ENCODE data around the gene PLIN1. TPM values are rescaled to one million over a fixed set of nuclear protein-coding genes. Genes with fewer than 3 reads are reported as not detected.

Gene PLIN1
- polyA plus RNA-seq, 4 donors, result 0.95 to 1.9 (median 1.2) TPM

- no peak for DNase-seq (ENCODE audit: low read depth in 4 of 4, low spot score in 3 of 4)
Measured at GRCh38 chr15:89672221-89673164, 6.7 kb downstream of the PLIN1 start.

- DNase-seq (ENCODE audit: low read depth in 4 of 4, low spot score in 3 of 4), result no peak
Measured at GRCh38 chr15:89671687-89672086, 7.5 kb downstream of the PLIN1 start.

GRCh38 chr15:89670971-89671560, 8.1 kb downstream of the PLIN1 start:
- no peak for DNase-seq (ENCODE audit: low read depth in 4 of 4, low spot score in 3 of 4)

GRCh38 chr15:89669941-89670340, 9.2 kb downstream of the PLIN1 start:
- DNase-seq (ENCODE audit: low read depth in 4 of 4, low spot score in 3 of 4), result no peak

DNA sequence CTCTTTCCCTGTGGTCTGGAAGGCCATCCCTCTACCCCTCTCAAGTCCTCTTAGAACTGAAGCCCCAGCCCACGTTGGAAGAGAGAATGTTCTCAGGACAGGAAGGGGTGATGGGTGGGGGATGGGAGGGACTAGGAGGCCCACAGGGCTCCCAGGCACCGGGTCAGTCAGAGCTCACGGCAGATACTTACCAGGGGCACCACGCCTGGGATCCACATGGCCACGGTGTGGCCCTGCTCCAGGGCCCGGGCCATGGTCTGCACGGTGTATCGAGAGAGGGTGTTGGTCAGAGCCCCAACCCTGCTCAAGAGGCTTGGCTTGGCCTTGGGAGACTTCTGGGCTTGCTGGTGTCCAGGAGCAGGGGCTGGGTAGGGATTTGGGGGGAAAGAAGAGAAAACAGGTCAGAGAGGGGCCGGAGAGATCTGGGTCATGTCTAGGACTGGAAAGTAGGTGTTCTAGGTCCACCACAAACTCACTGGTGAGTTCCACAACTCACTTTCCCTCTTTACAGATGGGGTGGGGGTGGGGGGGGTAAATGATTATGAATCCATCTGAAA, 9.8 kb downstream of the PLIN1 start:
- DNase-seq (ENCODE audit: low read depth in 4 of 4, low spot score in 3 of 4), result no peak

DNA sequence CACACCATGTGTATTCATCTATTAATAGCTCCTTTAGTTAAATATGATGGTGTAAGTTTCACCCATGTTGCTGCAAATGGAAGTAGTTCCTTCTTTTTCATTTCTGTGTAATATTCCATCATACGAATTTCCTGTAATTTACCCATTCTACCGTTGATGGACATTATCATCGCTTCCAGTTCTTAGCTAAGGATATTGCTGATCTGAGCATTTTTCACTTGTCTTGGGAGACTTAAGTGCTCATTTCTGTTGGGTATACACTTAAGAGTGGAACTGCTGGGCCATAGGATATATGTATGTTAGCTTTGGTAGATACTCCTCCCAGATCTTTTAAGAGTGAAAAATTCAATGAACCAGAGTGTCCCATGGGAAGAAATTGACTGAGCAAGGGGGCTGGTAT, 11.0 kb downstream of the PLIN1 start:
- DNase-seq (ENCODE audit: low read depth in 4 of 4, low spot score in 3 of 4), result no peak

DNA sequence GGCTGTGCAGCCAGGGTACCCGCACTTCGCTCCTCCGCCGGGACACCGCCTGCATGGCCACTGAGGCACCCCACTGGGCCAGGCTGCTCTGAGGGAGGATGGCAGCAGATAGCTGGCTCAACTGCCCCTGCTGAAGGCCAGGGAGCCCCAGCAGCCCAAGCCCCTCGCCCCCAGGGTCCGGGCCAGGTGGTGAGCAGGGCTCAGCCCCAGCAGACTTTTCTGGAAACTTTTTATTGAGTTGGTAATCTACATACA, 11.5 kb downstream of the PLIN1 start:
- no peak for DNase-seq (ENCODE audit: low read depth in 4 of 4, low spot score in 3 of 4)

DNA sequence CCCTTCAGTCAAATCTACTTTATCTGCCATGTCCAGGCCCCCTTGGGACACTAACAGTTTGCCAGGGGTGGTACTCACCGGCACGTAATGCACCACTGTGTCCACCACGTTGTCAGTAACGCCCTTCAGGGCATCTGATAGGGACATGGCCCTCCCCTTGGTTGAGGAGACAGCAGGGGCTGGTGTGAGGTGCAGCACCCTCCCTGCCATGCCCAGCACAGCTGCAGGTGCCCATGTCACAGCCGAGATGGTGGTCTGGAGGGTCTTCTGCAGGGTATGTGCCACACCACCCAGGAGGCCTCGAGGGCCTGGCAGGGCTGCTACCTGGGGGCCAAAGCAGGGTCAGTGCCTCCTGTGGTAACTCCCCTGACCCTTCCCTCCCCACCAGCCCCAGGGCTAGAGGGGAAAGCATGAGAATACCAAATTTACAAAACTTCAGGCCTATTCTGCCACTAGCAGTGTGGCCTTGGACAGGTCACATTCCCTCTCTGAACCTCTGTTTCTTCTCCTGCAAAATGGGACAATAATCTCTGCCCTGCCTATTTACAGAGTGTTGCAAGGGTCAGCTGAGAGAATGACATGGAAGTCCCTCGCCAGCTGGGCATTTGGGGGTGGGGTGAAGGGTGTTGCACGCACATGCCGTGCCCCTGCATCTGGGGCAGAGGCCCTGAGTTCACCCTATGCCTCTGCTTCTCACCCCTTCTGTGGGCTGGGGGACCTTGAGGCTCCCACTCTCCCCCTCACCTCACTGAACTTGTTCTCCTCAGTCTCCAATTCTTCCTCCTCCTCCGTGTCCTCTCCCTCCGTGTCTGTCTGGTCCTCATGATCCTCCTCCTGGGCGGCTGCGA, 12.1 kb downstream of the PLIN1 start:
- DNase-seq (ENCODE audit: low read depth in 4 of 4, low spot score in 3 of 4), result no peak

DNA sequence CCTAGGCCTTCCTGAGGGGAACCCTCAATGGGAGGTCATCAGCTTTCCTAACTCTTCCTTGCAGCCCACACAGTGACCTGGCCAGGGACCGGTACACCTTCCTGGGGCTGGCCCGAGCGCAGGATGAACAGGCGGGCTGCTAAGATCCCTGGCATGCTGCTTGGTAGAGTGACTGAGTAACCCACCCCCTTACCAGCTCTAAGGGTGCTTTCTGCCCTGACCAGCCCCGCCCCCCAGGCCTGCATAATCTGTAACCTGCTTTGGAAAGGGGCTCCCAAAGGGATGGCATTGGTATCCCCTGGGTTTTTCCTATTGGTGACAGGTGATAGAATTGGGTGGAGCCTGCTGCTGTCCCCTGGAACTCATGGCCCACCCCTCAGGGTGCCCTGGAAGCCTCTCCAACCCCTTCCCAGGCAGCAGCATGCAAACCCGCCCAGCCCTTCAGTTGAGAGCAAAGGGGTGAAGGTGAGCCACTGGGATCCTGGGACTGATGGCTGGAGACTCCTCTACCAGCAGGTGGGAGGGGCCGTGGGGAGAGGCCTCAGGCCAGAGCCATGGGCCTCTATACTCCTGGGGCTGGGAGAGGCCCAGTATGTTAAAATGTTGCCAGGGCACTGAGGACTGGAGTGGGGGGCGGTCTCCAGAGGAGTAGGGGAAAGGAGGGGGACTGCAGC, 12.8 kb downstream of the PLIN1 start:
- DNase-seq (ENCODE audit: low read depth in 4 of 4, low spot score in 3 of 4), result no peak

- no peak for DNase-seq (ENCODE audit: low read depth in 4 of 4, low spot score in 3 of 4)
Measured at GRCh38 chr15:89665449-89666181, 13.6 kb downstream of the PLIN1 start.

DNA sequence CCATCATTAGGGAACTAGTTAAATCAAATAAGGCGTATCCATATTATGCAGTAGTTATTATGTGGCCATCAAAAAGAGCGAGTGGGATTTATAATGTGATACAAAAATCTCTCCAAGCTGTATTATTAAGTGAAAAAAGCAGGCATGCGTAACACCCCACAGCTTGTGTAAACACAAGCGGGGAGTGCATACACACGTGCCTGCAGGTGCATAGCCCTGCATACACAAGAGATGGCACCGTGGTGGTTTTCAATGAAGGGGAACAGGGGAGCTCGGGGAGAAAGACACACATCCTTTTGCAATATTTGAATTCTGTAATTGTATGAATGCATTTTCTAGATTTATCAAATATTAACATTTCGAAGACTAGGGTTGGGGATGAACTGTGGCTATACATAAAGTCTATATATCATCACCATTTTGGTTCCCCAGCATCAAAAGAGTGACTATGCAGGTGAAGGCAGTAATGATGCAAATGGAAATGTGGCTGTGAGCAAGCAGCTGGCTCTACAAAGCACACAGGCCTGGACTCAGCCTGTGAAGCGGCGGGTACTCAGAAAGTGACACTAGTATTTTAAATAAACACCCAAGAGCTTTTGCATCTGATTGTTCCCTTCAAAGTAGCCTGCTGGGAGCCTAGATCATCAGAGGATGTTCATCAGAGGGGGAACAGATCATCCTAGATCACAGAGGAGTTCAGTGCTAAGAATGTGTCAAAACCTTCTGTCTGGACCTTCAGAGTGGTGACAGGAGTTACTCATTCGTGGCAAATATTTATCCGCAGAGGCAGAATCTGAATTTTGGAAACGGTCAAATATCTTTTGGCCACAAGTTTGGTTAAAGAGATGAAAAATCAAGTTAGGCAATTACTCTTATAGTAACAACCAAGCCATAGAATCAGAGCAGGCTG, 14.5 kb downstream of the PLIN1 start:
- no peak for DNase-seq (ENCODE audit: low read depth in 4 of 4, low spot score in 3 of 4)

GRCh38 chr15:89662893-89663626, 16.1 kb downstream of the PLIN1 start:
- DNase-seq (ENCODE audit: low read depth in 4 of 4, low spot score in 3 of 4), result no peak

- no peak for DNase-seq (ENCODE audit: low read depth in 4 of 4, low spot score in 3 of 4)
Measured at GRCh38 chr15:89660556-89660955, 18.6 kb downstream of the PLIN1 start.

- DNase-seq (ENCODE audit: low read depth in 4 of 4, low spot score in 3 of 4), result no peak
Measured at GRCh38 chr15:89659295-89659694, 19.9 kb downstream of the PLIN1 start.

DNA sequence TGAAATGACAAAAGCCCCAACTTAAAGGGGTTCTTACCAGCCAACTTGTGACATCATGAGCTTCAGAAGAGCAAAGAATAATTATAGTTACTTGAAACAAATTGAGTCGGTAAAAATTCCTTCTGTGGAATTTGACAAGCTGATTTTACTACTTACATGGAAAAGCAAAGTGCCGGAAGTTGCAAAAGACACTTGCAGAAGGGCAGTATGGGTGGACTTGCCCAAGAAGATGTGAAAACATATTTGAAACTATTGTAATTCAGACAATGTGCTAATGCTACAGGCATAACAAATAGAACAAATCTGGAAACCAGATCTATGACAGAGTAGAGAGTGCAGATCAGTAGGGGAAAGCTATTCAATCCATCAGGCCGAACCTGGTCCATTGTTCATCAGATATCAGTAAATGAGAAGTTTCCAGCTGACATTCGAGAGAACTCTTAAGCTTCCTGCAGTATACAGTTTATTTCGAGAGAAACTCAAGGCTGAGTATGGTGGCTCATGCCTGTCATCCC, 21.4 kb downstream of the PLIN1 start:
- no peak for DNase-seq (ENCODE audit: low read depth in 4 of 4, low spot score in 3 of 4)

DNA sequence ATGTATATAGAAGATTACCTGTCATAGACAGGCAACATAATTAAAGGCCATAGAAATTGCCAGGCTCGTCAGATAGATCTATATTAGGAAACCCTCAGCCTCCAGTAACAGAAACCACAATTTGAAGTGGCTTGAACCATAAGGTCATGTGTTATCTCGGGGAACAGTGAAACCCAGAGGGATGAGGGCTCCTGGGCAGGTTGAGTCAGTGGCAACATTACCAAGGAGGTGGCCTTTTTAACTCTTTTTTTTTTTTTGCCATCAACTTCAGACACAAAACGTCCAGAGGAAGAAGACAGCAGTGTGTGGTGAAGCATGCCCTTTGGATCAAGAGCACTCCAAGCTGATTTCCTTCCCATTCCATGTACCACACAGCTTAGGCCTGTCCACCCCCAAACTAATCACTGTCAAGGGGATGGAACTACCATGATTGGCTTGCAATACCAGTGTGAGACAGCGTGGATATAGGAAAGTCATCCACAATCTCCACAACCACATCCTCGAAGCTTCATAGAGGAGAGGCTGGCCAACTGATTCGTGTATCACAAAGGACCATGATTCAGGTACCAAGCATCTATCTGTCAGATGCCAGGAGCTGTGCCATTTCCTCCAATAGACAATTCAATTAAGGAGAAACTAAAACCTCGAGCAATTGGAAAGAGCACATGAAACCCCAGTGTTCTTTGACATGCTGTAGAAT, 22.9 kb downstream of the PLIN1 start:
- no peak for DNase-seq (ENCODE audit: low read depth in 4 of 4, low spot score in 3 of 4)
